ENCODE results near the gene HDAC5.

Gene HDAC5

GRCh38 chr17:44066204-44066930, 57.1 kb downstream of the HDAC5 start, which contains the start of gene LSM12 (continued):
- TF ChIP-seq TSHZ1 (tag by site-specific recombination; IDR thresholded peaks at IDR 0.05; ENCODE audit: borderline replicate concordance) (no peak), ZNF843 (tag by site-specific recombination; IDR thresholded peaks at IDR 0.05) (peak; percentile 25; the same call in 1 of the 2 replicates), ZNF473 (tag by site-specific recombination; IDR thresholded peaks at IDR 0.05) (no peak), ZNF747 (tag by site-specific recombination; IDR thresholded peaks at IDR 0.05) (no peak), SCRT2 (tag by site-specific recombination; IDR thresholded peaks at IDR 0.05) (no peak), PRDM10 (tag by site-specific recombination; IDR thresholded peaks at IDR 0.05) (peak; percentile 92), ZNF416 (tag by site-specific recombination; IDR thresholded peaks at IDR 0.05) (no peak), GLIS1 (tag by site-specific recombination; IDR thresholded peaks at IDR 0.05) (no peak), ZNF184 (tag by site-specific recombination; IDR thresholded peaks at IDR 0.05) (0 out of 2 replicates have a peak, but pooled peaks have one; percentile 15), ELK4 (IDR thresholded peaks at IDR 0.05; ENCODE audit: borderline replicate concordance, low read depth, low read length) (no peak), ZBTB49 (tag by site-specific recombination; IDR thresholded peaks at IDR 0.05; ENCODE audit: low read depth) (no peak), ZNF571 (tag by site-specific recombination; IDR thresholded peaks at IDR 0.05) (no peak), ZBTB20 (tag by site-specific recombination; IDR thresholded peaks at IDR 0.05) (peak; percentile 60), ZNF248 (tag by site-specific recombination; IDR thresholded peaks at IDR 0.05) (no peak), ZFP37 (tag by site-specific recombination; IDR thresholded peaks at IDR 0.05) (0 out of 2 replicates have a peak, but pooled peaks have one; percentile 68), ZNF530 (tag by site-specific recombination; IDR thresholded peaks at IDR 0.05; ENCODE audit: low read depth) (no peak), ZNF311 (tag by site-specific recombination; IDR thresholded peaks at IDR 0.05; ENCODE audit: borderline replicate concordance) (no peak), ZNF692 (tag by site-specific recombination; IDR thresholded peaks at IDR 0.05) (peak; percentile 63), ZNF514 (tag by site-specific recombination; IDR thresholded peaks at IDR 0.05) (no peak), KLF9 (tag by site-specific recombination; IDR thresholded peaks at IDR 0.05; ENCODE audit: low read depth) (no peak; the same call in 1 of the 2 replicates), SP7 (tag by site-specific recombination; IDR thresholded peaks at IDR 0.05) (peak; percentile 45; the same call in 1 of the 2 replicates), ZNF214 (tag by site-specific recombination; IDR thresholded peaks at IDR 0.05; ENCODE audit: borderline replicate concordance) (no peak), INSM2 (tag by site-specific recombination; IDR thresholded peaks at IDR 0.05) (no peak), ZNF777 (tag by site-specific recombination; IDR thresholded peaks at IDR 0.05; ENCODE audit: borderline replicate concordance) (no peak), ZNF10 (tag by site-specific recombination; IDR thresholded peaks at IDR 0.05) (no peak)
